CD14-positive monocyte (primary cell): ENCODE results near the gene ABI1. TPM values are rescaled to one million over a fixed set of nuclear protein-coding genes. Genes with fewer than 3 reads are reported as not detected.

Source experiments
- DNase-seq, 3 donors: peaks; one replicate each; pipeline ENCODE4 v3.0.0-alpha.2; 2011 to 2022
- H2AFZ ChIP-seq: 2 replicates; pipeline ENCODE4 v1.6.0; 2012; ENCODE audit warnings: mild to moderate bottlenecking, low read depth, low read length, inconsistent platforms; ENCODE audit not compliant: insufficient read depth, poor library complexity, severe bottlenecking
- H3K27ac ChIP-seq, 2 donors: 1 replicate in 1 of 2; 2 replicates in 1 of 2; pipeline ENCODE4 v1.5.1; 2012 to 2013; ENCODE audit warnings: low read length in 2 of 2, control low read depth in 1 of 2, inconsistent platforms in 1 of 2, low read depth in 1 of 2, mild to moderate bottlenecking in 1 of 2
- H3K27me3 ChIP-seq, 2 donors: one replicate each; pipeline versions ENCODE4 v1.6.0 to v1.6.1; 2011 to 2013; ENCODE audit warnings: low read length in 2 of 2; ENCODE audit not compliant: control insufficient read depth in 2 of 2, insufficient read depth in 2 of 2
- H3K36me3 ChIP-seq, 2 donors: replicated peaks in 1 of 2; 1 replicate in 1 of 2; 2 replicates in 1 of 2; pipeline versions ENCODE4 v1.5.1 to v1.6.1; 2012 to 2013; ENCODE audit warnings: low read length in 2 of 2, control low read depth in 1 of 2, inconsistent platforms in 1 of 2, mild to moderate bottlenecking in 1 of 2; ENCODE audit not compliant: insufficient read depth in 2 of 2, control insufficient read depth in 1 of 2
- H3K4me1 ChIP-seq, 2 donors: 1 replicate in 1 of 2; 2 replicates in 1 of 2; pipeline versions ENCODE4 v1.5.1 to v1.6.1; 2012 to 2013; ENCODE audit warnings: low read length in 2 of 2, control low read depth in 1 of 2, inconsistent platforms in 1 of 2, mild to moderate bottlenecking in 1 of 2, moderate library complexity in 1 of 2; ENCODE audit not compliant: insufficient read depth in 2 of 2, control insufficient read depth in 1 of 2
- H3K4me2 ChIP-seq: replicated peaks from 2 replicates; pipeline ENCODE3; 2012; ENCODE audit warnings: low read length, moderate library complexity, mild to moderate bottlenecking; ENCODE audit not compliant: poor library complexity, severe bottlenecking; ENCODE audit errors: extremely low read depth
- H3K4me3 ChIP-seq, 3 experiments: fragments of 200-600 bp in 1 of 3; sonication (generic) in 1 of 3; replicated peaks in 1 of 3; 1 replicate in 2 of 3; 2 replicates in 1 of 3; pipeline ENCODE4 v1.5.1; 2011 to 2013; ENCODE audit warnings: low read length in 3 of 3, mild to moderate bottlenecking in 3 of 3, control low read depth in 2 of 3, low read depth in 2 of 3, inconsistent platforms in 1 of 3, moderate library complexity in 1 of 3
- H3K79me2 ChIP-seq: 2 replicates; pipeline ENCODE4 v1.6.0; 2012; ENCODE audit warnings: mild to moderate bottlenecking, control low read depth, inconsistent platforms, low read length, moderate library complexity; ENCODE audit not compliant: insufficient read depth
- H3K9ac ChIP-seq: 2 replicates; pipeline ENCODE4 v1.6.0; 2017; ENCODE audit warnings: low read length, mild to moderate bottlenecking; ENCODE audit not compliant: insufficient read depth, poor library complexity, severe bottlenecking
- H3K9me3 ChIP-seq, 2 donors: replicated peaks in 1 of 2; 1 replicate in 1 of 2; 2 replicates in 1 of 2; pipeline versions ENCODE4 v1.5.1 to v1.6.1; 2012 to 2013; ENCODE audit warnings: low read length in 2 of 2, control low read depth in 1 of 2; ENCODE audit not compliant: control insufficient read depth in 1 of 2, insufficient read depth in 1 of 2
- H4K20me1 ChIP-seq: 2 replicates; pipeline ENCODE4 v1.6.0; 2012; ENCODE audit warnings: mild to moderate bottlenecking, low read length, control low read depth, moderate library complexity; ENCODE audit not compliant: insufficient read depth
- H3K27ac Mint-ChIP-seq, 7 donors: one replicate each; pipeline ENCODE4 v1.8.0; 2020; ENCODE audit warnings: mild to moderate bottlenecking in 7 of 7, mixed read lengths in 7 of 7, moderate library complexity in 6 of 7, inconsistent platforms in 2 of 7
- H3K27me3 Mint-ChIP-seq, 3 donors: one replicate each; pipeline ENCODE4 v1.8.0; 2021 to 2022; ENCODE audit warnings: low read depth in 3 of 3, mild to moderate bottlenecking in 3 of 3, mixed read lengths in 3 of 3, moderate library complexity in 3 of 3, inconsistent platforms in 1 of 3
- H3K36me3 Mint-ChIP-seq, 2 donors: one replicate each; pipeline ENCODE4 v1.8.0; 2020; ENCODE audit warnings: mixed read lengths in 2 of 2, inconsistent platforms in 1 of 2, mild to moderate bottlenecking in 1 of 2
- H3K4me1 Mint-ChIP-seq: one replicate; pipeline ENCODE4 v1.8.0; 2020; ENCODE audit warnings: mild to moderate bottlenecking, mixed read lengths
- H3K4me3 Mint-ChIP-seq, 2 donors: one replicate each; pipeline ENCODE4 v1.8.0; 2020; ENCODE audit warnings: mild to moderate bottlenecking in 2 of 2, mixed read lengths in 2 of 2, moderate library complexity in 1 of 2
- H3K9me3 Mint-ChIP-seq, 7 donors: one replicate each; pipeline ENCODE4 v1.8.0; 2020 to 2022; ENCODE audit warnings: mixed read lengths in 7 of 7, mild to moderate bottlenecking in 6 of 7, moderate library complexity in 6 of 7, inconsistent platforms in 2 of 7
- CTCF ChIP-seq: fragments of 200-600 bp; IDR thresholded peaks from one replicate; pipeline ENCODE4 v1.8.0; 2022; ENCODE audit warnings: antibody characterized with exemption, mild to moderate bottlenecking
- WGBS: methylation state at CpG from one replicate; pipeline ENCODE4 v1.1.5; 2013; ENCODE audit warnings: missing lambda C conversion rate; ENCODE audit not compliant: insufficient coverage; 5-methylcytosine and 5-hydroxymethylcytosine counted together
- intact Hi-C, 2 donors: fragments of 100-400 bp; cut with micrococcal nuclease; formaldehyde crosslinking; loops; one replicate each; pipeline versions ENCODE4 v1.15.0 to v1.15.1; 2023
- polyA plus RNA-seq, 3 donors: library from polyadenylated mRNA; depleted of rRNA in 1 of 3; unstranded in 2 of 3; stranded (reverse) in 1 of 3; fragments of 300-500 nt in 2 of 3; fragments of >200 nt in 1 of 3; fragmentation: Illumina TruSeq in 2 of 3; gene quantifications; 1 replicate in 2 of 3; 2 replicates in 1 of 3; pipeline ENCODE4 v1.2.3, GENCODE V29; 2012 to 2021

Gene ABI1
- polyA plus RNA-seq, 3 donors: 39.8 to 77.2 (median 61.5) TPM

- WGBS: no CpG with 5 or more reads among the region's 7 CpGs
- Histone ChIP-seq H4K20me1 (peaks cover 5% of the 10 kb centered on the region), H3K79me2 (peaks cover 32% of the 10 kb centered on the region), H3K36me3 (peaks cover 68 to 97% of the 10 kb centered on the region in 2 donors), H2AFZ (no peak overlapping the region), H3K27me3 (no peaks in the 10 kb centered on the region), H3K4me3 (no peak overlapping the region), H3K9me3 (no peaks in the 10 kb centered on the region), H3K4me2 (no peak overlapping the region), H3K27ac (no peak overlapping the region), H3K9ac (no peak overlapping the region), H3K4me1 (no peaks in the 10 kb centered on the region)
- DNase-seq: no peak
- Mint-ChIP-seq H3K27ac (no peak overlapping the region), H3K36me3 (peaks cover 65 to 96% of the 10 kb centered on the region in 2 donors), H3K9me3 (peaks cover 0 to 2% (median 0%) of the 10 kb centered on the region in 7 donors), H3K27me3 (peaks cover 0 to 3% (median 0%) of the 10 kb centered on the region in 3 donors), H3K4me3 (no peak overlapping the region), H3K4me1 (no peaks in the 10 kb centered on the region)
- intact Hi-C loops: no loop called here
- TF ChIP-seq CTCF: no peak
These were observed 143.3 kb downstream of the ABI1 start for GRCh38 chr10:26717476-26717875.

- Mint-ChIP-seq H3K27ac (peak overlapping the region in 3 of 7 donors; percentile 32 to 79 (median 75)), H3K27me3 (peaks cover 0 to 3% (median 0%) of the 10 kb centered on the region in 3 donors), H3K9me3 (peaks cover 0 to 2% (median 0%) of the 10 kb centered on the region in 7 donors), H3K4me1 (no peaks in the 10 kb centered on the region), H3K36me3 (peaks cover 63 to 93% of the 10 kb centered on the region in 2 donors), H3K4me3 (no peak overlapping the region)
- Histone ChIP-seq H3K27ac (no peak overlapping the region), H3K4me1 (no peaks in the 10 kb centered on the region), H3K36me3 (peaks cover 51 to 85% of the 10 kb centered on the region in 2 donors), H3K9me3 (no peaks in the 10 kb centered on the region), H2AFZ (no peak overlapping the region), H3K79me2 (peaks cover 26% of the 10 kb centered on the region), H3K4me3 (no peak overlapping the region), H3K4me2 (no peak overlapping the region), H4K20me1 (peaks cover 5% of the 10 kb centered on the region), H3K9ac (no peak overlapping the region), H3K27me3 (no peaks in the 10 kb centered on the region)
- DNase-seq: no peak
- intact Hi-C loops: no loop called here
- WGBS: 100% methylated on average over 2 of the region's 2 CpGs
- no peak for TF ChIP-seq CTCF
These were observed 145.6 kb downstream of the ABI1 start for GRCh38 chr10:26715137-26715487.
